H9 (cell line): ENCODE data around the gene ULK4. TPM values are rescaled to one million over a fixed set of nuclear protein-coding genes. Genes with fewer than 3 reads are reported as not detected.

Experiments
- DNase-seq: peaks from one replicate; pipeline ENCODE4 v3.0.0-alpha.2; 2017
- H2AFZ ChIP-seq: one replicate; pipeline ENCODE4 v1.6.1; 2013; ENCODE audit warnings: mild to moderate bottlenecking, low read length, control low read depth, moderate library complexity
- H2AK5ac ChIP-seq: 2 replicates; pipeline ENCODE4 v1.6.1; 2013; ENCODE audit warnings: low read length, control low read depth, mixed read lengths; ENCODE audit not compliant: insufficient read length
- H2BK120ac ChIP-seq: one replicate; pipeline ENCODE4 v1.6.1; 2013; ENCODE audit warnings: low read depth, mild to moderate bottlenecking, low read length, control low read depth, inconsistent platforms; ENCODE audit not compliant: poor library complexity, severe bottlenecking
- H2BK12ac ChIP-seq: 2 replicates; pipeline ENCODE4 v1.6.1; 2013; ENCODE audit warnings: low read length, control low read depth, mixed read lengths, low read depth; ENCODE audit not compliant: insufficient read length
- H2BK15ac ChIP-seq: 2 replicates; pipeline ENCODE4 v1.6.1; 2013; ENCODE audit warnings: low read depth, low read length, control low read depth
- H2BK20ac ChIP-seq: one replicate; pipeline ENCODE4 v1.6.1; 2013; ENCODE audit warnings: low read depth, mild to moderate bottlenecking, low read length, control low read depth, inconsistent platforms; ENCODE audit not compliant: poor library complexity, severe bottlenecking
- H2BK5ac ChIP-seq: 2 replicates; pipeline ENCODE4 v1.6.1; 2013; ENCODE audit warnings: low read length, control low read depth, mixed read lengths; ENCODE audit not compliant: insufficient read length
- H3K14ac ChIP-seq: 2 replicates; pipeline ENCODE4 v1.6.1; 2013; ENCODE audit warnings: low read length, control low read depth; ENCODE audit not compliant: insufficient read depth
- H3K18ac ChIP-seq: 2 replicates; pipeline ENCODE4 v1.6.1; 2013; ENCODE audit warnings: low read depth, mild to moderate bottlenecking, mixed read lengths, low read length, control low read depth; ENCODE audit not compliant: insufficient read length
- H3K23ac ChIP-seq: 2 replicates; pipeline ENCODE4 v1.6.1; 2013; ENCODE audit warnings: low read length, control low read depth, mixed read lengths, low read depth; ENCODE audit not compliant: insufficient read length
- H3K23me2 ChIP-seq: 2 replicates; pipeline ENCODE4 v1.6.1; 2013; ENCODE audit warnings: low read depth, mild to moderate bottlenecking, mixed read lengths, low read length, control low read depth; ENCODE audit not compliant: insufficient read length, poor library complexity, severe bottlenecking
- H3K27ac ChIP-seq: 2 replicates; pipeline ENCODE4 v1.5.1; 2013; ENCODE audit warnings: low read length, control low read depth, mixed read lengths, low read depth; ENCODE audit not compliant: insufficient read length
- H3K27me3 ChIP-seq: 2 replicates; pipeline ENCODE4 v1.6.1; 2013; ENCODE audit warnings: low read length, control low read depth, inconsistent platforms; ENCODE audit not compliant: insufficient read depth
- H3K4ac ChIP-seq: 2 replicates; pipeline ENCODE4 v1.6.1; 2013; ENCODE audit warnings: low read depth, mild to moderate bottlenecking, control low read depth, inconsistent platforms, low read length, moderate library complexity
- H3K4me1 ChIP-seq: 2 replicates; pipeline ENCODE4 v1.6.1; 2013; ENCODE audit warnings: low read length, control low read depth, inconsistent platforms; ENCODE audit not compliant: insufficient read depth
- H3K4me2 ChIP-seq: 2 replicates; pipeline ENCODE4 v1.6.1; 2013; ENCODE audit warnings: low read length, control low read depth, mixed read lengths; ENCODE audit not compliant: insufficient read length, insufficient read depth
- H3K56ac ChIP-seq: 2 replicates; pipeline ENCODE4 v1.6.1; 2013; ENCODE audit warnings: low read depth, mild to moderate bottlenecking, mixed read lengths, low read length, control low read depth; ENCODE audit not compliant: insufficient read length
- H3K79me1 ChIP-seq: 2 replicates; pipeline ENCODE4 v1.6.1; 2013; ENCODE audit warnings: low read depth, mild to moderate bottlenecking, moderate library complexity, low read length, control low read depth, inconsistent platforms; ENCODE audit not compliant: insufficient read depth, poor library complexity, severe bottlenecking
- H3K79me2 ChIP-seq: 2 replicates; pipeline ENCODE4 v1.6.1; 2013; ENCODE audit warnings: low read length, control low read depth, inconsistent platforms; ENCODE audit not compliant: insufficient read depth
- H3K9ac ChIP-seq: 2 replicates; pipeline ENCODE4 v1.6.1; 2013; ENCODE audit warnings: low read length, control low read depth, mixed read lengths; ENCODE audit not compliant: insufficient read length; ENCODE audit errors: extremely low read depth
- H3K9me3 ChIP-seq: one replicate; pipeline ENCODE4 v1.6.1; 2013; ENCODE audit warnings: low read depth, low read length, inconsistent platforms; ENCODE audit not compliant: control insufficient read depth
- H3T11ph ChIP-seq: one replicate; pipeline ENCODE4 v1.6.1; 2013; ENCODE audit warnings: mild to moderate bottlenecking, low read length, control low read depth, inconsistent platforms
- H4K20me1 ChIP-seq: one replicate; pipeline ENCODE4 v1.6.1; 2013; ENCODE audit not compliant: control insufficient read depth, insufficient read length, insufficient read depth
- H4K5ac ChIP-seq: 2 replicates; pipeline ENCODE4 v1.6.1; 2013; ENCODE audit warnings: low read depth, mild to moderate bottlenecking, mixed read lengths, low read length, control low read depth; ENCODE audit not compliant: insufficient read length
- H4K8ac ChIP-seq: replicated peaks from 2 replicates; pipeline ENCODE4 v1.6.1; 2013; ENCODE audit warnings: low read length, control low read depth, mixed read lengths, low read depth; ENCODE audit not compliant: insufficient read length
- H4K91ac ChIP-seq: 2 replicates; pipeline ENCODE4 v1.6.1; 2013; ENCODE audit warnings: low read depth, mild to moderate bottlenecking, moderate library complexity, mixed read lengths, low read length, control low read depth; ENCODE audit not compliant: insufficient read length
- H3K27ac Mint-ChIP-seq, 3 experiments: 2 replicates in 2 of 3; 3 replicates in 1 of 3; pipeline ENCODE4 v1.8.0; 2020 to 2021; ENCODE audit warnings: mixed read lengths in 3 of 3, mild to moderate bottlenecking in 1 of 3, moderate library complexity in 1 of 3
- H3K27me3 Mint-ChIP-seq: 2 replicates; pipeline ENCODE4 v1.8.0; 2021; ENCODE audit warnings: low read depth, mild to moderate bottlenecking, moderate library complexity, mixed read lengths
- H3K36me3 Mint-ChIP-seq, 3 experiments: 2 replicates in 2 of 3; 3 replicates in 1 of 3; pipeline ENCODE4 v1.8.0; 2020 to 2021; ENCODE audit warnings: low read depth in 3 of 3, mixed read lengths in 3 of 3; ENCODE audit not compliant: insufficient read depth in 1 of 3
- H3K4me1 Mint-ChIP-seq, 2 experiments: 2 replicates each; pipeline ENCODE4 v1.8.0; 2020; ENCODE audit warnings: mixed read lengths in 2 of 2
- H3K4me3 Mint-ChIP-seq, 2 experiments: 2 replicates in 1 of 2; 3 replicates in 1 of 2; pipeline ENCODE4 v1.8.0; 2020 to 2021; ENCODE audit warnings: mild to moderate bottlenecking in 2 of 2, mixed read lengths in 2 of 2, moderate library complexity in 1 of 2
- H3K9me3 Mint-ChIP-seq, 2 experiments: 2 replicates in 1 of 2; 3 replicates in 1 of 2; pipeline ENCODE4 v1.8.0; 2020; ENCODE audit warnings: mild to moderate bottlenecking in 2 of 2, mixed read lengths in 2 of 2, moderate library complexity in 1 of 2
- CTCF ChIP-seq: fragments of 200-600 bp; sonication (generic); conservative IDR thresholded peaks from 3 replicates; pipeline ENCODE4 v1.8.0; 2021; ENCODE audit warnings: antibody characterized with exemption, mild to moderate bottlenecking
- WGBS: extraction: QIAGEN DNeasy Blood & Tissue Kit; methylation state at CpG from one replicate; pipeline ENCODE4 v1.1.7; 2013; ENCODE audit warnings: missing lambda C conversion rate, low lambda C conversion rate, mixed read lengths; ENCODE audit not compliant: insufficient read length; ENCODE audit errors: extremely low coverage; 5-methylcytosine and 5-hydroxymethylcytosine counted together
- total RNA-seq: library from RNA; stranded (reverse); gene quantifications from 2 replicates; pipeline ENCODE4 v1.2.1, GENCODE V29; 2021

The ULK4 gene
- total RNA-seq, 1 experiment from 2014 or later = 12.9 TPM

DNA sequence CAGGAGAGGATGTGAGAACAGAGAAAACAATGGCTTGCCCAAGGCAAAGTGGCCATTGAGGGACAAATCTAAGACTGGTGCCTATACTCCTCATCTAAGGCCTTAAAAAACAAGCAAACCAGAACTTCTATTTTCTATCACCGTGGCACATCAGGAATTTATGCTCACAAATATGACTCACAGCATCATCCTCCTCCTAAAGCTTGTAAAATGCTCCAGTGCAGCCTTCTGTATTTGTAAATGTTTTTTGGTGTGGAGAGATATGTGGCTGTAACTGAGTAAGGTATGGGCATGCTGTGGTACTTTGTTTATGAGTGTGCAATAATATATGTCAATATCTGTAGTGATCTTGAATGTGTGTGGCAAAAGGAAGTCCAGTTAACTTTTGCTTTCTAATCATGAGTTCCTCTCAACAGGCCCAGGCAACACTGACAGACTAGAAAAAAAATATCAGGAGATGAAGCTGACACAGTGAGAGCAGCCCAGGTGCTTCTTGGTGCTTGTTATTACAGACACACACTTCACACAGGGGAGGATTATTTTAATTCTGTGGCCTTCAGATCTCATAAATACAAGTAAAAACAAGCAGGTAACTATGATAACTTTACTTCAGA is 702.3 kb downstream of the ULK4 start:
- H3T11ph ChIP-seq = no peak overlapping the region
- H2BK20ac ChIP-seq = no peak overlapping the region
- H3K18ac ChIP-seq = no peak overlapping the region
- no peak overlapping the region for H2BK12ac ChIP-seq
- DNase-seq = no peak
- H3K56ac ChIP-seq = no peak overlapping the region
- no peaks in the 10 kb centered on the region for H3K27me3 ChIP-seq
- no peaks in the 10 kb centered on the region for H3K9me3 ChIP-seq
- H3K4me2 ChIP-seq = no peak overlapping the region
- no peaks in the 10 kb centered on the region for H3K79me1 ChIP-seq
- H3K4me1 Mint-ChIP-seq = no peaks in the 10 kb centered on the region; a peak in 1 of 4 replicates
- no peak overlapping the region for H3K4ac ChIP-seq
- H3K4me3 Mint-ChIP-seq = no peak overlapping the region
- no peaks in the 10 kb centered on the region for H3K23me2 ChIP-seq
- no peak overlapping the region for H2BK120ac ChIP-seq
- no peak overlapping the region for H3K27ac ChIP-seq
- no peak overlapping the region for H3K9ac ChIP-seq
- H3K79me2 ChIP-seq = no peaks in the 10 kb centered on the region
- no peak overlapping the region for H2AK5ac ChIP-seq
- no peak overlapping the region for H2AFZ ChIP-seq
- H3K23ac ChIP-seq = no peak overlapping the region
- H2BK5ac ChIP-seq = no peak overlapping the region
- no peak overlapping the region for H4K8ac ChIP-seq
- TF ChIP-seq CTCF = no peak
- WGBS = no CpG with 5 or more reads among the region's 1 CpG
- no peaks in the 10 kb centered on the region for H3K9me3 Mint-ChIP-seq
- no peak overlapping the region for H3K27ac Mint-ChIP-seq
- no peaks in the 10 kb centered on the region for H3K36me3 Mint-ChIP-seq
- no peak overlapping the region for H4K5ac ChIP-seq
- no peak overlapping the region for H4K91ac ChIP-seq
- no peaks in the 10 kb centered on the region for H4K20me1 ChIP-seq
- 0 out of 2 replicates have a peak, but pooled peaks cover 5% of the 10 kb centered on the region for H3K4me1 ChIP-seq
- no peak overlapping the region for H2BK15ac ChIP-seq
- H3K14ac ChIP-seq = no peak overlapping the region
- no peaks in the 10 kb centered on the region; the same call in 1 of the 2 replicates for H3K27me3 Mint-ChIP-seq
